Prostate gland (tissue), 2 donors: ENCODE measurements around the gene LMBR1. TPM values are rescaled to one million over a fixed set of nuclear protein-coding genes. Genes with fewer than 3 reads are reported as not detected.
"Not testable (repeated sequence)": the region's sequence is repeated elsewhere in the genome, so short reads cannot be mapped to it uniquely, and the experiment has no call there.

Experiments used
- DNase-seq: peaks from one replicate; pipeline ENCODE4 v3.0.0-alpha.2; 2019; ENCODE audit warnings: low spot score
- H3K27ac ChIP-seq, 2 donors: fragments of 200-600 bp; sonication (generic); 2 replicates each; pipeline ENCODE4 v1.5.1; 2017 to 2019
- H3K27me3 ChIP-seq: fragments of 200-600 bp; sonication (generic); replicated peaks from 2 replicates; pipeline ENCODE4 v1.5.1; 2019; ENCODE audit not compliant: insufficient read depth
- H3K36me3 ChIP-seq, 2 donors: fragments of 200-600 bp; sonication (generic); 1 replicate in 1 of 2; 2 replicates in 1 of 2; pipeline versions ENCODE4 v1.5.1 to v1.8.1; 2017 to 2019
- H3K4me1 ChIP-seq: fragments of 200-600 bp; sonication (generic); replicated peaks from 2 replicates; pipeline ENCODE4 v1.5.1; 2019
- H3K4me3 ChIP-seq, 2 donors: fragments of 200-600 bp; sonication (generic); 2 replicates each; pipeline ENCODE4 v1.5.1; 2017 to 2019
- H3K9me3 ChIP-seq: fragments of 200-600 bp; sonication (generic); 2 replicates; pipeline ENCODE4 v1.5.1; 2017
- CTCF ChIP-seq, 4 experiments: fragments of 200-600 bp in 2 of 4; fragments of 450-650 bp in 2 of 4; sonication (generic) in 2 of 4; IDR thresholded peaks; 1 replicate in 3 of 4; 2 replicates in 1 of 4; pipeline ENCODE4 v1.5.1; 2016 to 2019; ENCODE audit warnings: antibody characterized with exemption in 4 of 4, mild to moderate bottlenecking in 2 of 4, moderate library complexity in 2 of 4
- POLR2A ChIP-seq: fragments of 450-650 bp; IDR thresholded peaks from one replicate; pipeline ENCODE4 v1.6.1; 2016; ENCODE audit warnings: antibody characterized with exemption, mild to moderate bottlenecking
- POLR2AphosphoS5 ChIP-seq: sonication (generic); formaldehyde crosslinking; IDR thresholded peaks from one replicate; pipeline ENCODE4 v1.6.1; 2017; ENCODE audit warnings: antibody characterized with exemption
- WGBS: methylation state at CpG from one replicate; pipeline ENCODE4 v1.1.5; 2018; 5-methylcytosine and 5-hydroxymethylcytosine counted together
- intact Hi-C: fragments of 100-400 bp; cut with DNase I; formaldehyde crosslinking; loops from one replicate; pipeline ENCODE4 v1.14.2; 2022
- total RNA-seq, 2 donors: library from RNA; depleted of rRNA; stranded (reverse); fragments of >200 nt; gene quantifications; one replicate each; pipeline ENCODE4 v1.1.0, GENCODE V29; 2016

The LMBR1 gene
- total RNA-seq, 2 donors from 2014 or later, result 44.7 to 168 TPM

- H3K4me1 ChIP-seq, result no peaks in the 10 kb centered on the region
- 91% methylated on average over 3 of the region's 3 CpGs for WGBS
- no peak for DNase-seq
- H3K9me3 ChIP-seq, result no peaks in the 10 kb centered on the region
- no peaks in the 10 kb centered on the region for H3K36me3 ChIP-seq
- H3K4me3 ChIP-seq, result no peak overlapping the region
- no peak for TF ChIP-seq CTCF (IDR thresholded peaks at IDR 0.05)
- no peak for TF ChIP-seq POLR2A
- no peak for TF ChIP-seq POLR2AphosphoS5
- intact Hi-C loops, result no loop called here
- no peaks in the 10 kb centered on the region for H3K27me3 ChIP-seq
- no peak overlapping the region for H3K27ac ChIP-seq
These were observed 11.3 kb downstream of the LMBR1 start for GRCh38 chr7:156881679-156882078.

DNA sequence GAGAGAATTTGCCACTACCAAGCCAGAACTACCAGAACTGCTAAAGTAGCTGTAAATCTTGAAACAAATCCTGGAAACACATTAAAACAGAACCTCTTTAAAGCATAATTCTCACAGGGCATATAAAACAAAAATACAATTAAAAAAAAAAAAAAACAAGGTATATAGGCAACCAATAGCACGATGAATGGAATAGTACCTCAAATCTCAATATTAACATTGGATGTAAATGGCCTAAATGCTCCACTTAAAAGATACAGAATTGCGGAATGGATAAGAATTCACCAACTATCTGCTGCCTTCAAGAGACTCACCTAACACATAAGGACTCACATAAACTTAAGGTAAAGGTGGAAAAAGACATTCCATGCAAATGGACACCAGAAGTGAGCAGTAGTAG, 17.2 kb downstream of the LMBR1 start:
- no peaks in the 10 kb centered on the region for H3K9me3 ChIP-seq
- no peak for TF ChIP-seq POLR2AphosphoS5
- TF ChIP-seq POLR2A, result no peak
- no peak for TF ChIP-seq CTCF (IDR thresholded peaks at IDR 0.05)
- H3K27ac ChIP-seq, result no peak overlapping the region
- WGBS, result 100% methylated on average over 2 of the region's 2 CpGs
- no peak overlapping the region for H3K4me3 ChIP-seq
- intact Hi-C loops, result no loop called here
- H3K36me3 ChIP-seq, result no peaks in the 10 kb centered on the region
- no peaks in the 10 kb centered on the region for H3K4me1 ChIP-seq
- no peak for DNase-seq
- no peaks in the 10 kb centered on the region for H3K27me3 ChIP-seq

DNA sequence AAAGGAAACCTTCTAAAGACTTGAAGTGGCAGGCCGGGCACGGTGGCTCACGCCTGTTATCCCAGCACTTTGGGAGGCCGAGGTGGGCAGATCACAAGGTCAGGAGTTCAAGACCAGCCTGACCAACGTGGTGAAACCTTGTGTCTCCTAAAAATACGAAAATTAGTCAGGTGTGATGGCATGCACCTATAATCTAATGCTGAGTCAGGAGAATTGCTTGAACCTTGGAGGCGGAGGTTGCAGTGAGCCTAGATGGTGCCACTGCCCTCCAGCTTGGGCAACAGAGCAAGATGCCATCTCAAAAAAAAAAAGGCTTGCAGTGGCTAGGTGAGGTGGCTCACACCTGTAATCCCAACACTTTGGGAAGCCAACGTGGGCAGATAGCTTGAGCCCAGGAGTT, 24.6 kb downstream of the LMBR1 start:
- H3K27ac ChIP-seq, DNase-seq, H3K9me3 ChIP-seq, H3K36me3 ChIP-seq, intact Hi-C loops, H3K27me3 ChIP-seq, H3K4me3 ChIP-seq, H3K4me1 ChIP-seq: not testable (repeated sequence)
- 97% methylated on average over 8 of the region's 8 CpGs for WGBS

- TF ChIP-seq CTCF (IDR thresholded peaks at IDR 0.05), result no peak
- no peak for TF ChIP-seq POLR2AphosphoS5
- TF ChIP-seq POLR2A, result no peak
- no peak for DNase-seq
- intact Hi-C loops, result no loop called here
- Histone ChIP-seq H3K27ac (no peak overlapping the region), H3K36me3 (no peaks in the 10 kb centered on the region), H3K9me3 (no peaks in the 10 kb centered on the region), H3K4me3 (no peak overlapping the region), H3K27me3 (no peaks in the 10 kb centered on the region), H3K4me1 (no peaks in the 10 kb centered on the region)
- 89% methylated on average over 1 of the region's 1 CpG for WGBS
These were observed 27.5 kb downstream of the LMBR1 start for GRCh38 chr7:156865493-156865892.

DNA sequence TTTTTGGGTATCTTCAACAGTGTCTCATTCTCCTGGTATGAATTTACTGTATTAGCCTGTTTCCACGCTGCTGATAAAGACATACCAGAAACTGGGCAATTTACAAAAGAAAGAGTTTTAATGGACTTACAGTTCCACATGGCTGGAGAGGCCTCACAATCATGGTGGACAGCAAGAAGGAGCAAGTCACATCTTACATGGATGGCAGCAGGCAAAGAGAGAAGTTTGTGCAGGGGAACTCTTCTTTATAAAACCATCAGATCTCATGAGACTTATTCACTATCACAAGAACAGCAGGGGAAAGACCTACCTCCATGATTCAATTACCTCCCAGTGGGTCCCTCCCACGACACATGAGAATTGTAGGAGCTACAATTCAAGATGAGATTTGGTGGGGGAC, 31.0 kb downstream of the LMBR1 start:
- DNase-seq, H3K27ac ChIP-seq, intact Hi-C loops, H3K9me3 ChIP-seq, H3K27me3 ChIP-seq, H3K36me3 ChIP-seq, H3K4me1 ChIP-seq, H3K4me3 ChIP-seq: not testable (repeated sequence)
- 94% methylated on average over 2 of the region's 2 CpGs for WGBS

GRCh38 chr7:156861212-156861611, 31.8 kb downstream of the LMBR1 start:
- no peaks in the 10 kb centered on the region for H3K36me3 ChIP-seq
- WGBS, result 99% methylated on average over 2 of the region's 2 CpGs
- no peak overlapping the region for H3K4me3 ChIP-seq
- no peaks in the 10 kb centered on the region for H3K9me3 ChIP-seq
- intact Hi-C loops, result no loop called here
- no peak for DNase-seq
- H3K27ac ChIP-seq, result no peak overlapping the region
- TF ChIP-seq POLR2A (no peak), CTCF (IDR thresholded peaks at IDR 0.05) (no peak), POLR2AphosphoS5 (no peak)
- H3K27me3 ChIP-seq, result no peaks in the 10 kb centered on the region
- no peaks in the 10 kb centered on the region for H3K4me1 ChIP-seq

DNA sequence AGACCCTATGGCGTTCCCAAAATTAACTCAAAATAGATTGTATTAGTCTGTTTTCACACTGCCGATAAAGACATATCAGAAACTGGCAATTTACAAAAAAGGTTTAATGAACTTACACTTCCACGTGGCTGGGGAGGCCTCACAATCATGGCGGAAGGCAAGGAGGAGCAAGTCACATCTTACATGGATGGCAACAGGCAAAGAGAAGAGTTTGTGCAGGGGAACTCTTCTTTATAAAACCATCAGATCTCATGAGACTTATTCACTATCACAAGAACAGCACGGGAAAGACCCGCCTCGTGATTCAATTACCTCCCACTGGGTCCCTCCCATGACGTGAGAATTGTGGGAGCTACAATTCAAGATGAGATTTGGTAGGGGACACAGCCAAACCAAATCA, 32.9 kb downstream of the LMBR1 start:
- H3K27ac ChIP-seq, H3K4me3 ChIP-seq, H3K27me3 ChIP-seq, H3K36me3 ChIP-seq, DNase-seq, H3K9me3 ChIP-seq, intact Hi-C loops, H3K4me1 ChIP-seq: not testable (repeated sequence)
- WGBS, result 97% methylated on average over 8 of the region's 8 CpGs
